Middle frontal gyrus (tissue), 1 donor: Measurements from ENCODE around the gene FAM177A1.
"Not testable (repeated sequence)": the region's sequence is repeated elsewhere in the genome, so short reads cannot be mapped to it uniquely, and the experiment has no call there.

ENCODE experiments used
- DNase-seq: peaks from one replicate; pipeline ENCODE4 v3.0.0-alpha.2; 2015; ENCODE audit warnings: low spot score; ENCODE audit errors: extremely low spot score

Gene FAM177A1, protein sequence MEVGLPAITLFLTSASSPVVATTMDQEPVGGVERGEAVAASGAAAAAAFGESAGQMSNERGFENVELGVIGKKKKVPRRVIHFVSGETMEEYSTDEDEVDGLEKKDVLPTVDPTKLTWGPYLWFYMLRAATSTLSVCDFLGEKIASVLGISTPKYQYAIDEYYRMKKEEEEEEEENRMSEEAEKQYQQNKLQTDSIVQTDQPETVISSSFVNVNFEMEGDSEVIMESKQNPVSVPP

GRCh38 chr14:35046048-35046750 lies at the start of gene FAM177A1:
FAM177A1 (plus strand) TSS chr14:35046272; CDS start chr14:35046464, 192 bp downstream.
- DNase-seq, result peak; percentile 92

GRCh38 chr14:34997762-34998161 lies 48.3 kb upstream of the FAM177A1 start:
- DNase-seq, result no peak

GRCh38 chr14:34999500-34999899 lies 46.6 kb upstream of the FAM177A1 start:
- DNase-seq, result no peak

- no peak for DNase-seq
These were observed 44.5 kb upstream of the FAM177A1 start for GRCh38 chr14:35001621-35002020.

- no peak for DNase-seq
These were observed 41.2 kb upstream of the FAM177A1 start for GRCh38 chr14:35004839-35005238.

DNA sequence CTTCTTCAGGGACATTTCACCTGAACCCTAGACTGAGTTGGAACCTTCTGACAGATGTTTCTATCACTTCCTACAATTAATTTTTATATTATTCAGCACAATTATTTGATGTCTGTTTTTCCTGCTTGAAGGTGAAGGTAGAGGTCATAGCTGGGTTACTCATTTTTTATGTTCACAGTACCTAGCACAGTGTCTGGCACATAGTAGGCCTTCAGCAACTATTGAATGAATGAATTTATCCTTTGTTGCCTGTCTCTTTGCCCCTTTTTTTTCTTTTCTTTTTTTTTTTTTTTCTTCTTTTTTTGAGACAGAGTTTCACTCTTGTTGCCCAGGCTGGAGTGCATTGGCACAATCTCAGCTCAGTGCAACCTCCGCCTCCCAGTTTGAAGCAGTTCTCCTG lies 29.5 kb upstream of the FAM177A1 start:
- DNase-seq, result no peak

DNA sequence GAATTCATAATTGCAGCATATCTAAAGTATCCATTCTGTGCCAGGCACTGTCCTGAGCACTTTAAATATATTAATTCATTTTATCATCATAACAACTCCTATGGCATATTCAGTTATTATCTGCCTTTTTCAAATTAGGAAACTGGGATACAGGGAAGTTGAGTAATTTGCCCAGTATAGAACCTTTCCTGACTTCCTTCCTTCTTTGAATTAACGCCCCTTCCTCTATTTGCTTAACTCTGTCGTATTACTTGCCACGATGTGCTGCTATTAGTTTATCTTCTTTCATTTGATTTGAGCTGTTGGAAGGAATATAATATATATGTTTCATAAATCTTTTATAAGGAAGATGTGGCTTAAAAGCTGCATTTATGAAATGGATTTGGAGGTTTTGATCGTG lies 25.4 kb upstream of the FAM177A1 start:
- DNase-seq, result no peak

GRCh38 chr14:35028435-35028834 lies 17.6 kb upstream of the FAM177A1 start:
- DNase-seq, result no peak

DNA sequence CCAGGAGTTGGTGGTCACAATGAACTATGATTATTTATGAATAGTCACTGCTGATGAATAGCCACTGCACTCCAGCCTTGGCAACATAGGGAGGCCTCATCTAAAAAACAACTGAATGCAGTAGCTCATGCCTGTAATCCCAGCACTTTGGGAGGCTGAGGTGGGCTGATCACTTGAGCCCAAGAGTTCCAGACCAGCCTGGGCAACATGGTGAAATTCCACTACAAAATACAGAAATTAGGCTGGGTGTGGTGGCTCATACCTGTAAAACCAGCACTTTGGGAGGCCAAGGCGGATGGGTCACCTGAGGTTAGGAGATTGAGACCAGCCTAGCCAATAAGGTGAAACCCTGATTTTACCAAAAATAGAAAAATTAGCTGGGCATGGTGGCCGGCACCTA lies 13.5 kb upstream of the FAM177A1 start:
- DNase-seq, result no peak

DNA sequence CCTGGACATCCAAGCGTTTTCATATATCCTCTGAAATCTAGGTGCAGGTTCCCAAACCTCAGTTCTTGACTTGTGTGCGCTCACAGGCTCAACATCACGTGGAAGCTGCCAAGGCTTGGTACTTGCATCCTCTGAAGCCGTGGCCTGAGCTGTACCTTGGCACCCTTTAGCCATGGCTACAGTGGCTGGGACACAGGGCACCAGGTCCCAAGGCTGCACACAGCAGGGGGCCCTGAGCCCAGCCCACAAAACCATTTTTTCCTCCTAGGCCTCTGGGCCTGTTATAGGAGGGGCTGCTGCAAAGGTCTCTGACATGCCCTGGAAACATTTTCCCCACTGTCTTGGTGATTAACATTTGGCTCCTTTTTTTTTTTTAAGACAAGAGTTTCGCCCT lies 11.6 kb upstream of the FAM177A1 start:
- no peak for DNase-seq

DNA sequence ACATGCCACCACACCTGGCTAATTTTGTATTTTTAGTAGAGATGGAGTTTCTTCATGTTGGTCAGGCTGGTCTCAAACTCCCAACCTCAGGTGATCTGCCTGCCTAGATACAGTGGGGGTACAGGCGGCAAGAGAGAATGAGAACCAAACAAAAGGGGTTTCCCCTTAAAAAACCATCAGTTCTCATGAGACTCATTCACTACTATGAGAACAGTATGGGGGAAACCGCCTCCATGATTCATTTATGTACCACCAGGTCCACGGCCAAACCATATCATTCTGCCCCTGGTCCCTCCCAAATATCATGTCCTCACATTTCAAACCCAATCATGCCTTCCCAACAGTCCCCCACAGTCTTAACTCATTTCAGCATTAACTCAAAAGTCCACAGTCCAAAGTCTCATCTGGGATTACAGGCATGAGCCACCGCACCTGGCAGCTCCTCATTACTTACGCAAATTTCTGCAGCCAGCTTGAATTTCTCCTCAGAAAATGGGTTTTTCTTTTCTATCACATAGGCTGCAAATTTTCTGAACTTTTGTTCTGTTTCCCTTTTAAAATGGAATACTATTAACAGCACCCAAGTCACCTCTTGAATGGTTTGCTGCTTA lies 11.0 kb upstream of the FAM177A1 start:
- not testable (repeated sequence) for DNase-seq

DNA sequence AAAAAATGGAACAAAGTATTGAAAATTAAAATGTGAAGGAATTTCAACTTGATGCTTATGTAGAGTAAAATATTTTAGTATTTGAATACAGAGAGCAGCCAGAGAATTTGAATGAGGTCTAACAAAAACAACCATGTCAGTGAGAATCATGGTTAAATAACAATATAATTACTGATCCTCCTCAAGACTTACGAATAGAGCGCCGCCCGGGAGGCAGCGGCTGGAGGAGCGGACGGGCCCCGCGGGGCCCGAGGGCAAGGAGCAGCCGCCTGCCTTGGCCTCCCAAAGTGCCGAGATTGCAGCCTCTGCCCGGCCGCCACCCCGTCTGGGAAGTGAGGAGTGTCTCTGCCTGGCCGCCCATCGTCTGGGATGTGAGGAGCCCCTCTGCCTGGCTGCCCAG lies 7.8 kb upstream of the FAM177A1 start:
- DNase-seq, result not testable (repeated sequence)

GRCh38 chr14:35042632-35043031 lies 3.4 kb upstream of the FAM177A1 start:
- no peak for DNase-seq

DNA sequence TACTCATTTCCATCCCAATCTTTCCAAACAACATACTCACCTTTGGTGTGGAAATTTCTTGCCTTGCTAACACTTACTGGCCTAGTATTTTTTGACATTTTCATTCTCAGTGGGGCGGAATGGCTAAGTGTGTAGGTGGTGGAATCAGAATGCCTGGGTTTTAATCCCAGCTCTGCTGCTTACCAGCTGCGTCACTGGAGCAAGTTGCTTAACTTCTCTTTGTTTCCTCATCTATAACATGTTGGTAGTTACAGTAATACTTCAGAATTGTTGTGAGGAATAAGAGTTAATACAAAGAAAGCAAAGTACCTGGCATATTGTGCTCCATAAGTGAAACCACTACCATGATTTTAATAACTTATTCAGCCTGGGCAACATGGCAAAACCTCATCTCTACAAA lies 3.0 kb upstream of the FAM177A1 start:
- no peak for DNase-seq

- DNase-seq, result no peak
These were observed 904 bp upstream of the FAM177A1 start for GRCh38 chr14:35044939-35045797.

DNA sequence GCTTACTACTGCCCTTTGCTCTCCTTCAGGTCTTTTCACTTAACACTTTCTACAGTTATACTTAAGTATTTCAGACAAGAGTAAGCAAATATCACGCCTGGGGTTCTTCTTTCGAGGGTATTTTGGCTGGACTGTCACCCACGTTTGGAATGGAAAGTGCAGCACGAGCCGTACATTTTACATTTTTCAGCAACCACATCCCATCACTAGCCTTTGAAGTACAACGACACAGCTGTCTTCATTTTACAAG lies 349 bp upstream of the FAM177A1 start:
- DNase-seq, result no peak

GRCh38 chr14:35046751-35047536 lies 872 bp downstream of the FAM177A1 start:
- DNase-seq, result no peak

GRCh38 chr14:35047976-35048513 lies 2.0 kb downstream of the FAM177A1 start:
- no peak for DNase-seq

GRCh38 chr14:35050652-35051051 lies 4.6 kb downstream of the FAM177A1 start:
- no peak for DNase-seq

GRCh38 chr14:35051796-35052195 lies 5.7 kb downstream of the FAM177A1 start:
- DNase-seq, result no peak

DNA sequence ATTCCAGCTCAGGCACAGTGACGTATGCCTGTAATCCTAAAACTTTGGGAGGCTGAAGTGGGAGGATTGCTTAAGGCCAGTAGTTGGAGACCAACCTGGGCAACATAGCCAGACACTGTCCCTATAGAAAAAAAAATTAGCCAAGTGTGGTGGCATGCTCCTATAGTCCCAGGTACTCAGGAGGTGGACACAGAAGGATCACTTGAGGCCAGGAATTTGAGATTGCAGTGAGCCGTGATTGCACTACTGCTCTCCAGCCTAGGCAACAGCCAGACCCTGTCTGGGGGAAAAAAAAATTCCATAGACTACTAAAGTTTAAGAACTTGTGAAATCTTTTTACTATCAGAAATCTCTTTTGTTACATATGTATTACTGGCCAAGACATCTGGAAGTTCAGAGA lies 6.6 kb downstream of the FAM177A1 start:
- no peak for DNase-seq
